ENCODE data around the gene COL25A1. TPM values are rescaled to one million over a fixed set of nuclear protein-coding genes. Genes with fewer than 3 reads are reported as not detected.

COL25A1 gene
- total RNA-seq, 1 experiment from 2014 or later: 23.0 TPM

DNA sequence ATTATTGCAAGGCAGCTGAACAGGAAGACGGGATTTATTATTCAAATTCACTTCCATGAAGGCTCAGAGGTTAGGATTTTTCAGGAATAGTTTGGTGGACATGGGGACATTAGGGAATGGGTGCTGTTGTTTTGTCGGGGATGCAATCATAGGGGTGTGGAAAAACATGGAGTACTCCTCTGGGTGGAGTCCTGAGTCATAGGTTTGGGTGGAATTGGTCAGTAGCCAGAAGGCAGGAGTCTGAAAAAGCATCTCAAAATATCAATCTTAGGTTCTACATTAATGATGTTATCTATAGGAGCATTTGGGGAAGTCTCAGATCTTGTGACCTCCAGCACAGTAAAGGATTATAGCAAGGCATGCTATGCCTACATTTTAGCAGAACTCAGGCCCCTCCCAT, 525.1 kb downstream of the COL25A1 start:
- no peak for DNase-seq (ENCODE audit: low read depth)

DNA sequence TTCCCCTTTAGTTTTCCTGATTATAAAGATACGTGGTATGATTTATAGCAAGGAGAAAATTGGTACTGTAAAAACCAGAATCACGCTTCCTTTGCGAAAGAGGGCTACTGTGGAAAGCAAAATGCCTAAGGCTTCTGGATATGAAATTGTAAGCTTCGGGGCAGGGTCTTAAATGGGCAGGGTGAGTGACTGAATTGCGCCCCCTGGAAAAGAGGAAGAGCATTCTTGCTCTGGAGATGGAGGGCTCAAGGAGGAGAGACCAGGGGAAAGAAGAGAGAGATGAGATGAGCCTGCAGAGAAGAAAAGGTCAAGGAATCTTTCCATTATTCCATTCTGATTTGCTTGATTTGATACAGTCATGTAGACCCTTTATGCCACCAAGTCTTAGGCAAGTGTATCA, 526.5 kb downstream of the COL25A1 start:
- DNase-seq (ENCODE audit: low read depth): no peak

- no peak for DNase-seq (ENCODE audit: low read depth)
Observed at GRCh38 chr4:108774809-108775530, 527.5 kb downstream of the COL25A1 start.

DNA sequence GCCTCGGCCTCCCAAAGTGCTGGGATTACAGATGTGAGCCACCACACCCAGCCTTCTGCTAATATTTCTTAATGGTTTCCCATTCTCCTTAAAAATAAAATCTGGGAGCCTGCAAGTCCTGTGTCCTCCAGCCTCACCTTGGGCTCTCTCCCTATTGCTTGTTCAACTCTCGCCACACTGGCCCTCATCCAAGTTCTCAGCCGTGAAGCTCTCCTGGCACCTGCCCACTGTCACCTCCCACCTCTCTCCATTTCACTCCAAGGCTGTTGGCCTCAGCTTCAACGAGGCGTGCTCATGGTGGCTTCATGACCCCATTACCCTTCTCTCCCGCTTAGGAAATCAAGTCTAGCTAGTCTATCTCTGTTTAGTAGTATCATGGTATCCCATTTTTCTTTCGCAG, 530.1 kb downstream of the COL25A1 start:
- DNase-seq (ENCODE audit: low read depth): no peak

DNA sequence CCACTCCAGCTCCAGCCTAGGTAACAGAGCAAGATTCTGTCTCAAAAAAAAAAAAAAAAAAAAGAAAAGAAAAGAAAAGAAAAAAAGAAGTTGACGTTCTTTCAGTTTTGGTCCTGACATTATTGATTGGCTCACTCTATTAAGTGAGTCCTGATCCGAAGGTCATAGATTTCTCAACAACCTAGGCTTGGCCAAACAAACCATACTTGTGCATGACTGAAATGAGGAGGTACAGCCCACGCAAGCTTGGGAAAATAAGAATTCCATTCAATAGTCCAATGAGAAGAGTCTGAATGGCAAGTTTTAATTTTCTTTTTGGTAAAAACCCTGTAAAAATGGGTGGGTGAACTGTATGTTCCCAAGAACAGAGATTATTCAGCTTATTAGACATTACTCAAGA, 536.4 kb downstream of the COL25A1 start:
- DNase-seq (ENCODE audit: low read depth): no peak

- no peak for DNase-seq (ENCODE audit: low read depth)
Observed at GRCh38 chr4:108763986-108764385, 538.5 kb downstream of the COL25A1 start.

GRCh38 chr4:108763226-108763593, 539.2 kb downstream of the COL25A1 start:
- no peak for DNase-seq (ENCODE audit: low read depth)

GRCh38 chr4:108762559-108763225, 539.8 kb downstream of the COL25A1 start, which contains the start of gene ETNPPL:
Gene ETNPPL, minus strand, starts transcription at chr4:108763053. Its CDS starts 155 bp downstream, at chr4:108762898.
- DNase-seq (ENCODE audit: low read depth): no peak

Other genes starting within 250 kb of the COL25A1 start
- gene SEC24B, start 131.2 kb upstream of the COL25A1 start, total RNA-seq (2014; rRNA removed): 19.2 and 25.6 TPM in 2 replicates